ENCODE measurements around the gene BBX. TPM values are rescaled to one million over a fixed set of nuclear protein-coding genes. Genes with fewer than 3 reads are reported as not detected.

BBX gene
- total RNA-seq, 1 donor from 2014 or later: 54.1 TPM

DNA sequence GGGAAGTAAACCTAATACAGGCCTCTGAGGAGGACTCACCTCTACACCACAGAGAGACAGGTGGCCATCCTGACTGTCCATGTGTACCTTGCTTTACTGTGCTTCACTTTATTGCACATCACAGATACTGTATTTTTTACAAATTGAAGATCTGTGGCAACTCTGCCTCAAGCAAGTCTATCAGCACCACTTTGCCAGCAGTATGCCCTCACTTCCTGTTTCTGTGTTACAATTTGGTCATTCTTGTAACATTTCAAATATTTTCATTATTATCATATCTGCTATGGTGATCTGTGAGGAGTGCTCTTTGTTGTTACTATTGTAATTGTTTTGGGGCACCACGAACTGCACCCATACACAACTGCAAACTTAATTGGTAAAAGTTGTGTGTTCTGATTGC is 78.0 kb downstream of the BBX start:
- peaks cover 7% of the 10 kb centered on the region for H3K36me3 Mint-ChIP-seq (ENCODE audit: insufficient read depth)
- H3K27me3 Mint-ChIP-seq: no peaks in the 10 kb centered on the region
- no peak overlapping the region for H3K4me3 Mint-ChIP-seq (ENCODE audit: low read depth)
- H3K4me1 Mint-ChIP-seq (ENCODE audit: low read depth): peaks cover 26% of the 10 kb centered on the region
- DNase-seq (ENCODE audit: low spot score, unreplicated experiment): no peak
- no peak for TF ChIP-seq CTCF (IDR thresholded peaks at IDR 0.05; ENCODE audit: unreplicated experiment)
- H3K27ac Mint-ChIP-seq: no peak overlapping the region
- no peaks in the 10 kb centered on the region for H3K9me3 Mint-ChIP-seq (ENCODE audit: low read depth)

- Mint-ChIP-seq H3K4me3 (ENCODE audit: low read depth) (no peak overlapping the region), H3K36me3 (ENCODE audit: insufficient read depth) (peaks cover 23% of the 10 kb centered on the region), H3K27ac (no peak overlapping the region), H3K9me3 (ENCODE audit: low read depth) (peaks cover 19% of the 10 kb centered on the region), H3K4me1 (ENCODE audit: low read depth) (peaks cover 12% of the 10 kb centered on the region), H3K27me3 (no peaks in the 10 kb centered on the region)
- DNase-seq (ENCODE audit: low spot score, unreplicated experiment): no peak
- no peak for TF ChIP-seq CTCF (IDR thresholded peaks at IDR 0.05; ENCODE audit: unreplicated experiment)
Observed at GRCh38 chr3:107604057-107604822, 81.5 kb downstream of the BBX start.

GRCh38 chr3:107611775-107612469 is 89.2 kb downstream of the BBX start:
- Mint-ChIP-seq H3K27ac (no peak overlapping the region), H3K36me3 (ENCODE audit: insufficient read depth) (peaks cover 24% of the 10 kb centered on the region), H3K4me3 (ENCODE audit: low read depth) (no peak overlapping the region), H3K4me1 (ENCODE audit: low read depth) (peaks cover 3% of the 10 kb centered on the region), H3K27me3 (no peaks in the 10 kb centered on the region), H3K9me3 (ENCODE audit: low read depth) (peaks cover 37% of the 10 kb centered on the region)
- no peak for DNase-seq (ENCODE audit: low spot score, unreplicated experiment)
- no peak for TF ChIP-seq CTCF (IDR thresholded peaks at IDR 0.05; ENCODE audit: unreplicated experiment)

DNA sequence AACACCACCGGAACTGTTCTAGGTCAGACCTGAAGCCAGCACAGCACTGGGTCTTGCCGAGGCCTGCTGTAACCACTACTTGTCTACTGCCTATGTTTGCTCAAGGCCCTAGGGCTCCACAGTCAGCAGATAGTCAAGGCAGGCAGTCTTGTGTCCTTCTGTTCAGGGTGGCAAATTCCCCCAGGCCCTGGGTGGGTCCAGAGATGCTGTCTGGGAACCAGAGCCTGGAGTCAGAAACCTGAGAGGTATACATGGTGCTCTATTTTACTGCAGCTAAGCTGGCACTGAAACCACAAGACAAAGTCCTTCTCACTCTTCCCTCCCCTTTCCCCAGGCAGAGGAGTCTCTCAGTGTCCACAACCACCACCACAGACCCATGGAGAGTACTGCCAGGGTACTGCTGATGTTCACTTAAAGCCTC is 89.9 kb downstream of the BBX start:
- no peaks in the 10 kb centered on the region for H3K27me3 Mint-ChIP-seq
- H3K4me3 Mint-ChIP-seq (ENCODE audit: low read depth): no peak overlapping the region
- no peak for DNase-seq (ENCODE audit: low spot score, unreplicated experiment)
- H3K36me3 Mint-ChIP-seq (ENCODE audit: insufficient read depth): peaks cover 20% of the 10 kb centered on the region
- TF ChIP-seq CTCF (IDR thresholded peaks at IDR 0.05; ENCODE audit: unreplicated experiment): no peak
- H3K9me3 Mint-ChIP-seq (ENCODE audit: low read depth): peaks cover 39% of the 10 kb centered on the region
- H3K4me1 Mint-ChIP-seq (ENCODE audit: low read depth): peaks cover 3% of the 10 kb centered on the region
- H3K27ac Mint-ChIP-seq: no peak overlapping the region

DNA sequence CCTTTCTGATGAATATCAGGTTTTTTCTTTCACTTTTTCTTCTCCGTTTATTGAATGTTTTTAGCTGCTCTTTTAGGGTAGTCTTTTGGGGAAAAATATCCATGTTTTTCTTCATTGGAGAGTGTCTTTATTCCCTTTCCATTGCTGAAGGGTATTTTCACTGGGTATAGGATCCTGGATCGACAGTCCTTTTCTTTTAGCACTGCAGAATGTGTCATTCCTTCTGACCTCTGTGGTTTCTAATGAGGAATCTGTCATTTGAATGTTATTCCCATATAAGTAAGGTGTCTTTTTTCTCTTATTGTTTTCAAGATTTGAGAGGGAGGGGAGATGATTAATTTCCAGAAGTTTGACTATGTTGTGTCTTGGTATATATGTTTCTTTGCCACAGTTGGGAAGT is 96.8 kb downstream of the BBX start:
- Mint-ChIP-seq H3K4me1 (ENCODE audit: low read depth) (peaks cover 10% of the 10 kb centered on the region), H3K36me3 (ENCODE audit: insufficient read depth) (peaks cover 2% of the 10 kb centered on the region), H3K27ac (no peak overlapping the region), H3K27me3 (no peaks in the 10 kb centered on the region), H3K4me3 (ENCODE audit: low read depth) (no peak overlapping the region), H3K9me3 (ENCODE audit: low read depth) (peaks cover 7% of the 10 kb centered on the region)
- no peak for DNase-seq (ENCODE audit: low spot score, unreplicated experiment)
- no peak for TF ChIP-seq CTCF (IDR thresholded peaks at IDR 0.05; ENCODE audit: unreplicated experiment)
